ENCODE measurements around the gene PVALB.

DNA sequence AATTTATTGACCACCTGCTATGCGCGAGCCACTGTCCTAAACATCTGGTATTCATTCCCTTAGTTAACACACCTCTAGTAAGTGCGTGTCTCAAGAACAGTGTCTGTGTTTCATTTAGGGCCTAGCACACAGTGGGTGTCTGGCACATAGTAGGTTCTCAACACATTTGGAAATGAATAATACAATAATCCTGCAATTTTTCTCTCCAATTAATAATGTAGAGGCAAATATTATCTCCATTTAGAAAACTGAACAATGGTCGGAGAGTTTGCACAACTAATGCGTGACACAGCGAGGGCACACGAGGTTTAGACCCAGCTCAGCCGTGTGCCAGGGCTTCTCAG, 39.9 kb upstream of the PVALB start:
- TF ChIP-seq, protein P1, sequence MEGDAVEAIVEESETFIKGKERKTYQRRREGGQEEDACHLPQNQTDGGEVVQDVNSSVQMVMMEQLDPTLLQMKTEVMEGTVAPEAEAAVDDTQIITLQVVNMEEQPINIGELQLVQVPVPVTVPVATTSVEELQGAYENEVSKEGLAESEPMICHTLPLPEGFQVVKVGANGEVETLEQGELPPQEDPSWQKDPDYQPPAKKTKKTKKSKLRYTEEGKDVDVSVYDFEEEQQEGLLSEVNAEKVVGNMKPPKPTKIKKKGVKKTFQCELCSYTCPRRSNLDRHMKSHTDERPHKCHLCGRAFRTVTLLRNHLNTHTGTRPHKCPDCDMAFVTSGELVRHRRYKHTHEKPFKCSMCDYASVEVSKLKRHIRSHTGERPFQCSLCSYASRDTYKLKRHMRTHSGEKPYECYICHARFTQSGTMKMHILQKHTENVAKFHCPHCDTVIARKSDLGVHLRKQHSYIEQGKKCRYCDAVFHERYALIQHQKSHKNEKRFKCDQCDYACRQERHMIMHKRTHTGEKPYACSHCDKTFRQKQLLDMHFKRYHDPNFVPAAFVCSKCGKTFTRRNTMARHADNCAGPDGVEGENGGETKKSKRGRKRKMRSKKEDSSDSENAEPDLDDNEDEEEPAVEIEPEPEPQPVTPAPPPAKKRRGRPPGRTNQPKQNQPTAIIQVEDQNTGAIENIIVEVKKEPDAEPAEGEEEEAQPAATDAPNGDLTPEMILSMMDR (IDR thresholded peaks at IDR 0.05; ENCODE audit: poor library complexity) = no peak
- no peak for TF ChIP-seq EZH2phosphoT487 (IDR thresholded peaks at IDR 0.05; ENCODE audit: low read depth, severe bottlenecking, unreplicated experiment)

Measured in hepatocyte (in vitro differentiated cells).